Activated CD8-positive, alpha-beta memory T cell treated with anti-CD3 and anti-CD28 coated beads for 1 hour (primary cell): Measurements from ENCODE around the gene KLHL6.
"Not testable (repeated sequence)": the region's sequence is repeated elsewhere in the genome, so short reads cannot be mapped to it uniquely, and the experiment has no call there.

Experiments
- DNase-seq, 2 donors: peaks; one replicate each; pipeline ENCODE4 v3.0.0-alpha.2; 2020; ENCODE audit warnings: low read depth in 1 of 2; ENCODE audit errors: extremely low read depth in 1 of 2

Gene KLHL6

DNA sequence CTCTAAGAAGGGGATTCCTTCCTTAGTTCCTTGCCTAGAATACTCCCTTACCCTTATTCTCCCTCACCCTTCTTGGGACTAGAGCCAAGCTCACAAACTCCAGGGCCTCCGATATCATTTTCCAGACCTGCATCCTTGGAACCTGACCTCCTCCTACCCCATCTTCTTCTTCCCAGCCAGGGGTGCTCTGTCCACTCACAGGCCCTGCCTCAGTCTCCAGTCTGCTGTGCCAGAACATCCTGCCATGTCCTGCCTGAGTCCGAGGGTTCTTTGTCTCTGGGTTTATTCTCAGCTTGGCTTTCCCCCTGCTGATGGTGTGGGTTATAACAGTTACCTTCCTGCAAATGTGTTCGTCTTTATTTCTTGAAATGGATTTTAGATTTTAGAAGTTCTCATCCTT, 67.2 kb downstream of the KLHL6 start:
- no peak for DNase-seq

DNA sequence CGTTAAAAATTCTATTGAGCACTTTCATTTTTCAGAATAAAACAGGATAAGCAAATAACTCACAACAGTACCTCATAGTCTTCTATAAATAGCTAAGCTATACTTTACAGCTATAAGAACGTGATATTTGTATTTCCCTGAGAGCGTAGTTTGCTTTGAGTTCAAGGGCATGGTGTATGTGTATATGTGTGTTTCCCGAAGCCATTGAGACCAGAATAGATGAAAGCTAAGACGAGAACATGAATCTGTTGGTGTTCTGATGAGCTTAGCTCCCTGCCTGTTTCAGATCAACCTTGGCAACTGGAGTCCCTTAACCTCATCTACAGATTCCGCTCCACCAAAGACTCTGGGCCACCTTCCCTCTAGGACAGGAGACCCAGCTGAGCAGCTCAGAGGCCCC, 67.6 kb downstream of the KLHL6 start:
- DNase-seq: no peak

DNA sequence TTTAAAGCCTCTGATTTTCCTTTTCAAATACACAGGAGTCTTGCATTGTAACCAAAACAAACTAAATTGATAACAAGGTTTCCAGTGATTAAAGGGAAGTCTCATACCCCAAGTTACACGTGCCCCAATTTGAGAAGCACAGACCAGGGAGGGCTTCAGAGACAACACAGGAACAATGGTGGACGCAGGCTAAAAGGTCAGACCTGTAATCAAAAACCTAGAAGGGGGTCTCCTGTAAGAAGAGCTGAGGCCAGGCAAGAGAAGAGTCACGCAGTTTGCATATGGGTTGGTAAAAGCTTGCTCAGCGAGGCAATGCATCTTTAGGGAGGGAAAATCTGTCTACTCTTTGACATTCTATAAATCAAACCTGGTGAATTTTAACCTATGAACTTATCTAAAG, 68.5 kb downstream of the KLHL6 start:
- no peak for DNase-seq

DNA sequence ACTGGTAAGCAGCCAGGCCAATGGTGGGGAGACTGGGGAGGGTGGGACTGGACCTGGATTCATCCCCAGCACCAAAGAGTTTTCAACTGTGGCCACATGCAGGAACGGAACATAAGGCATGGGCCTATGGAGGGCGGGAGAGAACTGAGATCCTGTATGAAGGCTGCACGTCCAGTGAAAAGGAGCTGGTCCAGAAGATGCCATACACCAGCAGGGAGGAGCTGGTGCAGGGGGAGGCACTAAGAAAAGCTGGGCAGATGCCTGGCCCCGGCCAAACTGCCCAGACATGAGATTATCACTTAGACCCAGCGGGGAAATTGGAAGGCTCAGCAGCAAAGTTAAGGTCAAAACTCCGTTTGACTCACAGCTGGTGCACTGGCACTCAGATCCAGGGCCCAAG, 69.0 kb downstream of the KLHL6 start:
- no peak for DNase-seq

DNA sequence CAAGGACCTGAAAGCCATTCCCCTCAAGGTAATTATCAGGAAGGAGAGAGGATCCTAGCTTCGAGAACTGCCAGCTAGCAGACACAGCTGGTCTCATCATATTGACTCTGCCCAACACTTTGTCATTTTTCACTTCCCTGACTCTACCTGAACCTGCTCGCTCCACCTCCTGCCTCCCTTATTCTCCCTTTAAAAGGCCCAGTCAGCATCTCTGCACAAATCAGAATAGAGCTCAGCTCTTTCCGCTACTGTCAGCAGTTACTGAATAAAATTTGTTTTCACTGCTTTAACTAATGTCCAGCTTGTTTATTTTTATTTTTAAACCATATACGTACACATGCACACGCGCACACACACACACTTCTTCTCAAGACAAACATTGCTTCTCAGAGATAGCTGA, 69.9 kb downstream of the KLHL6 start:
- no peak for DNase-seq

DNA sequence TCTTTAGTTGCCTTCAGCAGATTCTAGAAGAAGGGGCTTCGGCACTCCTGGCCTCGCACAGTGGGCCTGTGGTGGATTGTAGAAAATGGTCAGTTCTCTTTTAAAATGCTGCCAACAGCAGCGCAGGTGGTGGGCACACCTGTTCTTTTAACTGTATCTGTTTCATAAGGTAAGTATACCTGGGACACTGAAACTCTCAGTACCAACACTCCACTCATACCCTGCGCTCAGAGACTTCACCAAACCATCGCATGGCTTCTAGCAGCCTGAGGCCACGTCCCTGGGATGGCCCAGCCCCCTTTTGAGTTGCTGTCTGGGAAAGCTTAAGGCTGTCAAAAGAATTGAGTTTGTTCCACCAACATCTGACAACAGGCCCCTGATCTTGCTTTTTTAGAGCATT, 70.4 kb downstream of the KLHL6 start:
- no peak for DNase-seq

DNA sequence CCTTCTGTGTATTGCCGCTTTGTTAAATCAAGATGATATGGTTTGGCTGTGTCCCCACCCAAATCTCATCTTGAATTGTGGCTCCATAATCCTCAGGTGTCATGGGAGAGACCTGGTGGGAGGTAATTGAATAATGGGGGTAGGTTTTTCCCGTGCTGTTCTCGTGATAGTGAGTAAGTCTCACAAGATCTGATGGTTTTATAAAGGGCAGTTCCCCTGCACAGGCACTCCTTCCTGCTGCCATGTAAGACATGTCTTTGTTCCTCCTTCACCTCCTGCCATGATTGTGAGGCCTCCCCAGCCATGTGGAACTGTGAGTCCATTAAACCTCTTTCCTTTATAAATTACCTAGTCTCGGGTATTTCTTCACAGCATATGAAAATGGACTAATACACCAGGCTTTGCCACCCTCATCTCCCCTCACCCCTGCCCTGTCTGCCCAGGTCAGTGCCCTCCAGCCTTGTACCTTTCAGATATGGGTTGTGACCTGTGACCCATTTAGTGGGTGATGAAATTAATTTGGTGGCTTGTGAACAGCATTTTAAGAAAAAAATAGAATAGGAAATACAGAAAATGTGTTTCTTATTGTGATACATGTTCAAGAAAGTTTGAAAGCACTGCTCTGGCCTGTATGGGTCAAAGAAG, 71.0 kb downstream of the KLHL6 start:
- DNase-seq: no peak

DNA sequence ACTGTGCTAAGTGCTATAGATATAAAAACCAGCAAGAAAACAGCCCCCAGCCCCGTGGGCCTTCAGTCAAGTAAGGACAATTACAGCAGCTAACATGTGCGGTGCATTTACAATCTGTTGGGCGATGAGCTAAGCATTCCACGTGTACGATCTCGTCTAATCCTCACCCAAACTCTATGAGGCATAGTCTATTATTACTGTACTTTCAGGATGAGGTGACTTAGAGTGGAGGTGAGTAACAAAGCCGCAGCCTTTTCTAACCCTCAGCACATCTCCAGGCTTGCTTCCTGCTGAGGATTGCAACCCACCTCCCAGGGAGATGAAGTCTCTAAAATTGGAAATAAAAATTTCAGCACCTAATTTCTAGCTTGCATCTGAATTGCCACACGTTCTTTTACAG, 73.9 kb downstream of the KLHL6 start:
- no peak for DNase-seq

DNA sequence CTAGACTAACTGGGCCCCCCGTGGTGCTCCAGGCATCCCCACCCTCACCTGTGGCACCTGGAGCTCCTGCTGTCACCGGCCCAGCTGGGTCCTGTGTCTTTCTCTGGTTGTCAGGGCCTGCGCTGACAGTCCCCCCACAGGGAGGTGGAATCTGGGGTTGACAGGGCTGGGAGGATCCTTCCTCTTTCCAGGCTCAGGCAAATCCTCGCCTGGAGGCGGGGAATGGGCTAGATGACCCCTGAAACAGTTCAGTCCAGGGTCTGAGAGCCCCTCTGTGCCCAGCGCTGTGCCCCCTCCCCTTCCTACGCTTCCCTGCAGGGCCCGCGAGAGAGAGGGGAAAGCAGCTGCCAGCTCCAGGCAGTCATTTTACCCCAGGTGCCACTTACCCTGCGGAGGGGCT, 77.0 kb downstream of the KLHL6 start:
- DNase-seq: no peak

DNA sequence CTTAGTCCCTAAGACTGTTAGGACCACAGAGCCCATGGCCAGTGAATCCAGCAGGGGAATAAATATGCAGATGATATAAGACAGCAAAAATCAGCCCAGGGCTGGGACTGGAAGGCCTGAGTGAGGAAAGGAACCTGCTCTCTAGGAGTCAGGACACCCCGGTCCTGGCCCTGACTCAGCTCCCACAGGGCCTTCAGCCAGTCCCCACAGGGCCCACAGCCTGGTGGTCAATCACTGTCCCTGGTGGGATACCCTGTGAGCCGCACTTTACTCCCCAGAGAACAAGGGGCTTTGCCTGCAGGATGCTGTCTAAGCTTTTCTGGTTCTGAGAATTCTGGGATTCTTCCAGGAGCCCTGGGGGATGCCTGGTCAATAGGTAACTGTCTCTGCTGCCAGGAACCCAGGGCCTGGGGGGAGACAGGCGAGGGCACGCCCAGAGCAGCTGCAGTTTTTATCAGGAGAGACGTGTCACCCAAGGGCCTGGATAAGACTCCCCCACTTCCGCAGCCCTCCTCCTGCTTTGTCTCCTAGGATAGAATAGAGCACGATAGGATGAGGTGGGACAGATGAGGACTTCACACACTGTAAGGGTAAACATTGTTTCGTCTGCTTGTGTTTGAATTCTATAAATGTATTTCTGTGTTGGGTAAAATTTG, 77.6 kb downstream of the KLHL6 start:
- DNase-seq: no peak

DNA sequence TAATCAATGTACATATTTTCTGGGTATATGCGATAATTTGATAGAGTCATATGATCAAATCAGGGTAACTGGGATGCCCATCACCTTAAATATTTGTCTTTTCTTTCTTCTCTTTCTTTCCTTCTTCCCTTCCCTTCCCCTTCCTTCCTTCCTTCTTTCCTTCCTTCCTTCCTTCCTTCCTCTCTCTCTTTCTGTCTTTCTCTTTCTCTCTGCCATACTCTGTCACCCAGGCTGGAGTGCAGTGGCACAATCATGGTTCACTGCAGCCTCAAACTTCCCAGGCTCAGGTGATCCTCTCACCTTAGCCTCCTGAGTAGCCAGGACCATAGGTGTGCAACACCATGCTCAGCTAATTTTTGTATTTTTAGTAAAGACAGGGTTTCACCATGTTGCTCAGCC, 79.7 kb downstream of the KLHL6 start:
- not testable (repeated sequence) for DNase-seq

DNA sequence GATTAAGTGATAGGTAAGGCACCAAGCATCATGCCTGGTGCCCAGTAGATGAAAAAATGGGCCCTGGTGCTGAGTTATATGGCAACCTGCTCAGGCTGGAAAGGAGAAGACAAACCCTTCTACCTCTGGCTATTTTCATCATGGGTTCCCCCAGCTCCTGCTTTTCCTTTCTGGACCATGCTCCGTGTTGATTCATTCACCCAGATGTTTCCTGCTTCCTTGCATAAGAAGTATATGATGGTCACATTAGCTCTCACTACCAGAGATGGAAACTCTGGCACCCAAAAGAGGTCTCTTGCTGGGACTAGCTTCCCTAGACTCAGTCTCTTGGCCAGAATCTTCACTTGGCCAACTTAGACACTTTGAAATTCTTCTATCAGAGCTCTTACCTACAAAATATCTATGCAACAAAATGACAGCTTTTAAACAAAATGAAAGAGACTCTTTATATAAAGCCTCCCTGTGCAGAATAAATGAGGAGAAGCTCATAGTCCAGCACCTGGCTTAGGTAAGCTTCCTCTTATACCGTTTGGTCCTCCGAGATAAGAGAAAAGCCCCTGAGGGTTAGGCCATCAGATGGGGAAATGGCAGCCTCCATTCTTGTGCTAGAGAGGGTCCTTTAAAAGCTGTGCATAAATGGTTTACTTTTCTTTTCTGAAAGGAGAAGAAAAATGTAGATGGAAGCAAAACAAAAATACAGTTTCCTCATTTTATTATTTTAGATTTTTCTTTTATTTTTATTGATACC, 80.3 kb downstream of the KLHL6 start:
- DNase-seq: no peak

DNA sequence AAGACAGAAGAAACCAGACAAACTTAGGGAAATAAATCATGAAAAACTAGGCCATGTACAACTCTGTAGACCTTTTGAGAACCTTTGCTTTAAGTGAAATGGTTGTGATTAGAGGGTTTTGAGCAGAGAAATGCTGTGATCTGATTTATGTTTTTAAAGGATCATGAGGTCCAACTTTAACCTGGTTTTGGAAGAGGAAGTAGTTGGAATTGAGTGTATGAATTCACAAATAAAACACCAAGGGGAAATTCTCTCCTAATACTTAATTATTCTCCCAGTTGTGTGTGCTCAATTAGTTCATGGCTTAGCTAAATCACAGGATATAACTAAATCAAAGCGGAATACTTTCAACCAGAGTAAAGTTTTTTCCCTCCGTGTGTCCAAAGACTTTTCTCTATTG, 81.5 kb downstream of the KLHL6 start:
- no peak for DNase-seq

DNA sequence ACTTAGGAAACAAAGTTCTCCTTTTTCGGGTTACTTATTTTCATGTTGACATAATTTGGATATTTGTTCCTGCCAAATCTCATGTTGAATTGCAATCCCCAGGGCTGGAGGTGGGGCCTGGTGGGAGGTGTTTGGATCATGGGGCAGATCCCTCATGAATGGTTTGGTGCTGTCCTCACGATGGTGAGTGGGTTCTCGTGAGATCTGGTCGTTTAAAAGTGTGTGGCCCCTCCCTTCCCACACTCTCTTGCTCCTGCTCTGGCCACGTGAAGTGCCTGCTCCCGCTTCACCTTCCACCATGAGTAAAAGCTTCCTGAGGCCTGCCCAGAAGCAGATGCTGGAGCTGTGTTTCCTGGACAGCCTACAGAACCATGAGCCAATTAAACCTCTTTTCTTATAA, 83.4 kb downstream of the KLHL6 start:
- no peak for DNase-seq

DNA sequence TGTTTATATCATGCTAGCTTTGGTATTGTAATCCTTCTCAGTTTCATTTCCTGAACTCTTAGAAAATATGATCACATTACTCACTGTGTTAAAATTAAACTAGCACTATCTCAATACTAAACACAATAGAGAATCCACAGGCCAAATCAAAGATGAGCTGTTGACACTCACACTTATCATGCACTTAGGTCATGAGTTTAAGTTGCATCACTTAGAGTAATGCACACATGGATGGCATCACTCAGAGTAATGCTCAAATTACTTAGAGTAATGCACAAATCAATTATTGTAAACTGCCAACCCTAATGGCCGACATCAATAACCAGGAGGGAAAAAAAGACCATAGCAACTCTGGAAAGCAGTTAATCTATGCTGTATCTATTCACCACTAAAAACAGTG, 87.1 kb downstream of the KLHL6 start:
- DNase-seq: no peak

DNA sequence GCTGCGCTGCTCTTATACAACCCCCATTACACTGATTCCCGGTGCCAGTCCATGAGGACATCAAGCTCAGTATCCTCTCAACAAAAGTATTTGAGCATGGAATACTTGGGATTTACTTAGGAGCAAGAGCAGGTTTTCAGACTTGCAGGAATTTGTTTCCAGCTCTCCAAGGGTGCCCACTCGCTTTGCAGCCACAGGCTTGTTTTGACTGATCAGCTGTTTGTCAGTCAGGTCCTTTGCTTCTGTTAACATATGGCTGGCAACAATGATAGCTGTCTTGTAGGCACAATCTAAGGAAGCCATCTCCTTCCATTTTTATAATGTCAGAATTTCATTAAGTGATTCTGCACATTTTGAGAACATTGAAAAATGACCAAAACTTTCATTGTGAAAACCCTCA, 88.9 kb downstream of the KLHL6 start:
- DNase-seq: no peak

DNA sequence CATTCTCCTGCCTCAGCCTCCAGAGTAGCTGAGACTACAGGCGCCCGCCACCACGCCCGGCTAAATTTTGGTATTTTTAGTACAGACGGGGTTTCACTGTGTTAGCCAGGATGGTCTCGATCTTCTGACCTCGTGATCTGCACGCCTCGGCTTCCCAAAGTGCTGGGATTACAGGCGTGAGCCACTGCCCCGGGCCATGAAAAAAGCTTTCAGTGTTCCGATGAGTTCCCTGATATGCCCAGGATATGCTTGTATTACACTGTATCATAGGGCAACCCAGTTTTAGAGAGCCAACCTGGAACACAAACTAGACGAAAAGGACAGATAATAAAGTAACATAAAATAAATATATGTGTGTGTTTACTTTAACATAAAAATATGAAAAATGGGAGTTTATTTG, 89.8 kb downstream of the KLHL6 start:
- not testable (repeated sequence) for DNase-seq

DNA sequence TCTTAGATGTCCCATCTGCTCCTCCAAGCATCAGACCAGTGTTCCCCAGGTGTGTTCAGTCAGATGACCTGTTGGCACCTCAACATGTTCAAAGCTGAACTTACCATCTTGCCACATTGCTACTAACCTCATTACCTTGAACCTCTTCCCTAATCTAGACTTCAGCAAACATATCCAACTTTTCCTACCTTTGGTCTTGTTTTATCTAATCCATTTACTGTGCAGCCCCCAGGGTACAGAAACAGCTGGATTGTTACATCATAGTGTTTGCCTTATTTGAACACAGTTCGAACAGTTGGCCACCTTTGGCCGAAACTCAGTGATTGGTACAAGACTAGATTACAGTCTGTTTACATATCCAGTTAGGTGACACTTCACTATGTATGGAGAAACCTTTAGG, 91.0 kb downstream of the KLHL6 start:
- DNase-seq: no peak

DNA sequence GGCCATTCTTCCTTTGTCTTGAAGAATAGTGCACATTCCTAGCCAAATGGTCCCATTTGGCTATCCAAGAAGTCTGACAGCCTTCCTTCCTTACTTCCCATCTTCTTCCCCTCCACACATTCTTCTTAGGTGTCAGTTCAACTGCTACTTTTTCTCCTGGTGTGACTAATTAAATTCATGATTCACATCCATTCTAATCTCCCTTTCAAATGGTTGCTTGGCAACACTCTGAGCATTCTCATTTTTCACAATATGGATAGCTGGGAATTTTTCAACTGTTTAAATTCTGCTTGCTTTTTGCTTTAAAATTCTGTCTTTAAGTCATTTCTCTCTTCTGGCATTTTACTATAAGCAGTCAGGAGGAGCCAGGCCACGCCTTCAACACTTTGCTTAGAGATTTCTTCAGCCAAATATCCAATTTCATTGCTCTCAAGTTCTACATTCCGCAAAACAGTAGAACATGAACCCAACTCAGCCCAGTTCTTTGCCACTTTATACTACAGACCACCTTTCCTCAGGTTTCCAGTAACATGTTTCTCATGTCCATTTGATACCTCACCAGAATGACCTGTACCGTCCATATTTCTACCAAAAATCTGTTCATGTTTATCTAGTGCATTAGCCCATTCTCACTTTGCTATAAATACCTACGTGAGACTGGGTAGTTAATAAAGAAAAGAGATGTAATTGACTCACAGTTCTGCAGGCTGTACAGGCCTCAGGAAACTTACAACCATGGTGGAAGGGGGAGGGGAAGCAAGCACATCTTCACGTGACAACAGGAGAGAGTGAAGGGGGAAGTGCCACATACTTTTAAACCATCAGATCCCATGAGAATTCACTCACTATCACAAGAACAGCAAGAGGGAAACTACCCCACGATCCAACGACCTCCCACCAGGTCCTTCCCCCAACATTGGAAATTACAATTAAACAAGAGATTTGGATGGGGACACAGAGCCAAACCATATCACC, 95.1 kb downstream of the KLHL6 start:
- DNase-seq: no peak

DNA sequence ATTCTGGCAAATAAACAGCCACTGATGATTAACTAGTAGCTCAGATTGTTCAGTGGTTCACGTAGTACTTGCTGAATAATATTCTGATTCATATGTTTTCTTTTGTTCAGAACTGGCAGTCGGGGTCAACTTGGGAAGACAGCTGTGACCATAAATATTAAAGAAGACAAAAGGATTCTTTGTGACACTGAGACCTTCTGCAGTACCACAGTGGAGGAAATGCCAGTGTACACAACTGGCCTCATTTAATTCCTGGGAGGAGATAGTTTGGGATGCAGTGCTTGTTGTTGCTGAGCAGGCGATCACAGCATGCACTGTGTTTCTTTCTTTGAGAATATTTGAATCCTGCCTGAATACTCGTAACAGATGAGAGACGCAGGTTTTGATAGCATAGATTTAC, 100.4 kb downstream of the KLHL6 start:
- no peak for DNase-seq

DNA sequence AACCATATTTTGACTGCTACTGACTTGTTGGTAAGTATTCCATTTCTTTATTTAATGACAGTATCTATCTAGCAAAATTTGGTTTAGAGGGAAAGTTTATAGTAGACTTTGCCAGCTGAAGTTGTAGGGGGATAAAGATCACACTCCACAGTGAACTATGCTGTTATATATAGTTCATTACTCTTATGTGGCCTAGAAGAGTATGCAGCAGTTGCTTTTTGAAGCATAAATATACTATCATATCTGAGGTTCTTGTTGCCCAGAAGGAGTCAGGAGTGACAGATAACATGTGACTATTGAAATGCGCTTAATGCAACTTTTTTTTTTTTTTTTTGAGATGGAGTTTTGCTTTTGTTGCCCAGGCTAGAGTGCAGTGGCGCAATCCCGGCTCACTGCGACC, 101.4 kb downstream of the KLHL6 start:
- DNase-seq: no peak
